Bone marrow (tissue), 2 donors: ENCODE results near the gene MC1R.
"Not testable (repeated sequence)": the region's sequence is repeated elsewhere in the genome, so short reads cannot be mapped to it uniquely, and the experiment has no call there.

ENCODE experiments used
- DNase-seq, 2 donors: peaks; one replicate each; lab custom pipeline; 2025; lab: John Stamatoyannopoulos, UW

Gene MC1R

DNA sequence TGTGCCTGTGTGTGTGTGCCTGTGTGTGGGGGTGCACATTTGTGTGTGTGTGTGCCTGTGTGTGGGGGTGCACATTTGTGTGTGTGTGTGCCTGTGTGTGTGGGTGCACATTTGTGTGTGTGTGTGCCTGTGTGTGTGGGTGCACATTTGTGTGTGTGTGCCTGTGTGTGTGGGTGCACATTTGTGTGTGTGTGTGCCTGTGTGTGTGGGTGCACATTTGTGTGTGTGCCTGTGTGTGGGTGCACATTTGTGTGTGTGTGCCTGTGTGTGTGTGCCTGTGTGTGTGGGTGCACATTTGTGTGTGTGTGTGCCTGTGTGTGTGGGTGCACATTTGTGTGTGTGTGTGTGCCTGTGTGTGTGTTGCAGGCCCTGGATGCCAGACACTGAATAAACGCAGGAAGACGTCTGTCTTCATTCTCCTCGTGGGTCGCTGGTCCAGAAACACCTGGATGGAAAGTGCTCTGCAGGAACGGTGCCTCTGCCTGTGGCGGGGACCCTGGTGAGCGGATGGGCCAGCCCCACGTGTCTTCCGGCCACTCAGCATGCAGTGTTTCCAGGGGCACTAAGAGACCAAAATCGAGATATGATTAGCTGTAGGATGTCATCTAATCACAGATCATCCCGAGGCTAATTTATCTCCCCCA is 3.9 kb upstream of the MC1R start:
- DNase-seq = not testable (repeated sequence)

GRCh38 chr16:89915303-89916232 is 3.1 kb upstream of the MC1R start:
- DNase-seq = no peak

DNA sequence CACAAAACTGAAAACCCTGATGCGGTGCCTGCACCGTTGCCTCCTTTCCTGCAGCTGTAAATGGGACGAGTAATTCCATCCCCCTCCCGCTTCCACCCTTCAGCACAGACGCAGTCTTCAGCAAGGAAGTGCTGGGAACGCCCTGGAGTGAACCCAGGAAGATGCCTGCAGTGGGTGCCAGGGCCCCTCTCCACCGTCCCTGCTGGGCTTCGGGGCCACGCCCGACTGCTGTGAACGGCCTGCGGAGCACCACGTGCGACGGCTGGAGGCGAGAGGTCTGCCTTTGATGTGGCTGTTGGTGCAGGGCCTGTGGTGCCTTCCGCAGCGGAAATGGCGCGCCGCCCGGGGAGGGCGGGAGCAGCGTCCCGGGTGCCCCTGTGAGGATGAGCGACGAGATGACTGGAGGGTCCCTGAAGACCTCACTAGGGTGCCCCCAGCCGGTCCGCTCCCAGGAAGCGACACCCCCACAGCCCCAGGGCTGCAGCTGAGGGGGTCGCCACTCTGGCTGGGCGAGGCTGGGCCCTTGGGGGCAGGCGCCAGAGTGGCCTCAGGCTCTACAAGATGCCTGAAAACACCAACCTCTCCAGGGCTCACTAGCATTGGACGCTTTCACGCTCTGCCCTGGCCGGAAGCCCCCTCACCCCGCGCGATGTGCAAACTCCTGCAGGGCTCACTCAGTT is 749 bp upstream of the MC1R start:
- peak; percentile 19 to 32 for DNase-seq

DNA sequence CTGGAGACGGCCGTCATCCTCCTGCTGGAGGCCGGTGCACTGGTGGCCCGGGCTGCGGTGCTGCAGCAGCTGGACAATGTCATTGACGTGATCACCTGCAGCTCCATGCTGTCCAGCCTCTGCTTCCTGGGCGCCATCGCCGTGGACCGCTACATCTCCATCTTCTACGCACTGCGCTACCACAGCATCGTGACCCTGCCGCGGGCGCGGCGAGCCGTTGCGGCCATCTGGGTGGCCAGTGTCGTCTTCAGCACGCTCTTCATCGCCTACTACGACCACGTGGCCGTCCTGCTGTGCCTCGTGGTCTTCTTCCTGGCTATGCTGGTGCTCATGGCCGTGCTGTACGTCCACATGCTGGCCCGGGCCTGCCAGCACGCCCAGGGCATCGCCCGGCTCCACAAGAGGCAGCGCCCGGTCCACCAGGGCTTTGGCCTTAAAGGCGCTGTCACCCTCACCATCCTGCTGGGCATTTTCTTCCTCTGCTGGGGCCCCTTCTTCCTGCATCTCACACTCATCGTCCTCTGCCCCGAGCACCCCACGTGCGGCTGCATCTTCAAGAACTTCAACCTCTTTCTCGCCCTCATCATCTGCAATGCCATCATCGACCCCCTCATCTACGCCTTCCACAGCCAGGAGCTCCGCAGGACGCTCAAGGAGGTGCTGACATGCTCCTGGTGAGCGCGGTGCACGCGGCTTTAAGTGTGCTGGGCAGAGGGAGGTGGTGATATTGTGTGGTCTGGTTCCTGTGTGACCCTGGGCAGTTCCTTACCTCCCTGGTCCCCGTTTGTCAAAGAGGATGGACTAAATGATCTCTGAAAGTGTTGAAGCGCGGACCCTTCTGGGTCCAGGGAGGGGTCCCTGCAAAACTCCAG is 1.1 kb downstream of the MC1R start:
- no peak for DNase-seq

- DNase-seq = no peak
Measured at GRCh38 chr16:89920723-89921122, 2.1 kb downstream of the MC1R start.

GRCh38 chr16:89921131-89921701 is 2.6 kb downstream of the MC1R start:
- no peak for DNase-seq

DNA sequence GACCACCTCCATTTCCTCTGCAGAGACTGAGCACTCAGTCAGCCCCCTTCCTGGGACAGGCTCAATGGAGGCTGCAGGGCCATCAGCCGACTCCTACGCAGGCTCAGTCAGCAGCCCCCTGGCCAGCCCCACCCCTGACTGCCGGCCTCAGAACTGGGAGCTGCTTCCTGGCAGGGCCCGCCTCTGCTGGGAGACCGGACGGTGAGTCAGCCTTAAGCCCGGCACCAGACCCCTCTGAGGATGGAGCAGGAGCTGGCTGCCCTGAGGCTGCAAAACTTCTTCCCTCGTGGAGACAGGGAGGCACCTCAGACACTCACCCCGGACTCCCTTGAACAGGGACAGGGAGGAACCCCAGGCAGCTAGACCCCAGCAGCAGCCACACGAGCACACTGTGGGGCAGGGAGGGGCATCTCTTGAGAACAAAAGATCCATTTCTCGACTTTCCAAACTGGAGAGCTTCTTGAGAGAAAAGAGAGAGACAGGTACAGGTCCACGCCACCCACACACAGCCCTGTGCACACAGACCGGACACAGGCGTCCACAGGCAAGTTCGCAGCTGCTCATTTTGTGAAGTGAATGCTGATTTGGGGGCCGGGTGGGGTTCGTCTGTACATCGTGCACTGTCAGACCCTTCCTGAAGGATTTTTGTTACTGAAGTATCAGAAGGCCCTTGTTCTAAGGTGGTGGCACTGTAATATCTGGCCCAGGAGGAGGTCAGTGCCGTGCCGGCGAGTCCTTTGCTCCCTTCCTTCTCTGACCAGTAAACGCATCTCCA is 3.2 kb downstream of the MC1R start:
- DNase-seq = peak; percentile 45 to 48

DNA sequence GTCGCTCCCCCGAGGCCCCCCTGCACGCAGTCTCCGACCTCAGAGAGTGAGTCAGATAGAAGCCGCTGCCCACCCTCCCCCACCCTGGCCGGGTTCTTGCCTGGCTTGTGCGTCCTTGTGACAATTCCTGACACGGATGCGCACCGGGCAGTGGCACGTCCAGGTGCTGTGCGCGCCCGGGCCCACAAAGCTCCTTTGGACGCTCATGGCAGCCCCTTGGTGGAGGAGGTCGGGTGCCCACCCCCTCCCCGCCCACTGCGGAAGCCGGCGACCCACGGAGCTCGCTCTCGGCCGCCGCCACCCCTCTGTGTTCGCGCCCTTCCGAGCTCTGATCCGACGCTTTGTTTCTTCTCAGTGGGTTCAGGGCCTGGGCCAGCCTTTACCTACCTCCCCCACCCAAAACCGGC is 3.8 kb downstream of the MC1R start:
- no peak for DNase-seq

- peak in 1 of 2 donors; percentile 44 for DNase-seq
Measured at GRCh38 chr16:89922884-89923639, 4.4 kb downstream of the MC1R start, which contains the start of gene TUBB3. TUBB3 (plus strand) TSS chr16:89923342; CDS start chr16:89923402, 60 bp downstream.

DNA sequence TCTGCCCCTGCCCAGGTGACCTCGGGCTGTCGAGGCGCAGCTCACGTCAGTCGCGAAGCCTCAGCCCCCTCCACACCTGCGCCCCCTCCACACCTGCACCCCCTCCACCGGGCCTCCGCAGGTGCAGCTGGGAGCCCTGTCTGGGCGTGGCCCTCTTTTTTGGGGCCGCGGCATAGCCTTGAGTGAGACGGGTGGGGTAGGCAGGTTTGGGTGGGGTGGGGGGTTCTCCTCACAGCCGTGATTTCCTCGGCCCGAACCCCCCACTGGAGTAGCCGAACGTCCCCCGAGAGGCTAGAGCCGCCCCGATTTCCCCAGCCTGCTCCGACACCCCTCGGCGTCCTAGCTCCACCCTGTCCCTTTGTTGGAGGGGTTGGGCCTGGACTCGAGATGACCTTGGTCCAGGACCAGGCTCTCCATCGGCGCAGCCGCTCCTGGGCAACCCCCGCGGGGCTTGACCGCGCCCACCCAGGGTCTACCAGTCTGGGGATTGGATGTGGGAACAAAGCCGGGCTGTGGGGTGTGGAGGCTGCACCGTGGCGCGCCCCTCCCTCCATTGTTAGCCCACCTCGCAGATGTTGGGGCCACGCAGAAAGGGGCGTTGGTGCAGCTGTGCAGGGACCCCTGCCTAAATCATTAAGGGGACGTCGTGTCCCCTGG is 5.1 kb downstream of the MC1R start:
- DNase-seq = no peak

GRCh38 chr16:89924297-89924924 is 5.7 kb downstream of the MC1R start:
- no peak for DNase-seq

DNA sequence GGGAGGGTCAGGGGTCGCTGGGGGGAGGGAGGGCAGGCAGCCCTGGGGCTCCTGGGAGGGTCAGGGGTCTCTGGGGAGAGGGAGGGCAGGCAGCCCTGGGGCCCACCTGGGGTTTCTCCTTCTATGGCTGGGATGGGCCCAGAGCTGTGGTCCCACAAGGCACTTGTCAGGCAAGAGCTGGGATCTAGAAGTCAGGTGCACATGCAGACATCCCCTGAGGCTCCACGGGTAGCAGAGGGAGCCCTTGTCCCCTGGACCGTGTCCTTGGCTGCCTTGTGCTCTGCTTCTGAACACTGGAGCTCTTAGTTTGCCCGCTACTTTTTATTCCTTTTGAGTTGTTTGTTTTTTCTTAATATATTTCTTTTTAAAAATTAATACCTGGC is 6.3 kb downstream of the MC1R start:
- no peak for DNase-seq

- peak in 1 of 2 donors; percentile 57 for DNase-seq
Measured at GRCh38 chr16:89925596-89926079, 7.0 kb downstream of the MC1R start.

DNA sequence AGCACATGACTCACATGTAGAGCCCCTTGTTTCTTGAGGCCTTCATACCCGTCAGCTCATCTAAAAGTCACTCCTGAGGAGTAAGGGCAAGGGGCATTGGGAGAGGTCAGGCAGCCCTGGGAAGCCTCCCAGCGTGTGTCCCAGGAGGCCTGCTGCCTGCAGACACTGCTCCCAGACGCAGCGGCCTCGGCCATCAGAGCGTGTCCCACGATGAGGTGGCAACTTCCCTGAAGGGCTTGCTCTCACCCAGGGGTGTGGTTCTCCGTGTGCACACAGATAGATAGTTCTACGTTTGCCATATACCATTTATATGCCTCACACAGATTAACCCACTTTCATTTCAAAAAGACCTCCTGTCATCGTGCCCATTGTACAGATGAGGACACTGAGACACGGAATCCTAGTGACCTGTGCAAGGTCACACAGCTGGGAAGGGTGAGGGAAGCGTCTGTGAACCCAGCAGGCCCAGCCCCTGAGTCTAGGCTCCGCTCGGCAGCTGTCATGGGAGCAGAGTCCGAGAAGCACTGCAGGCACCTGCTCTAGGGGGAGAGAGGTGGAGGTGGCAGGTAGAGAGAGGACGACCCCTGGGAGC is 12.7 kb downstream of the MC1R start:
- DNase-seq = no peak

GRCh38 chr16:89931964-89932363 is 13.3 kb downstream of the MC1R start:
- DNase-seq = no peak

GRCh38 chr16:89934019-89934418 is 15.4 kb downstream of the MC1R start:
- not testable (repeated sequence) for DNase-seq

GRCh38 chr16:89934611-89935553 is 16.2 kb downstream of the MC1R start:
- DNase-seq = no peak
